A549 (cell line): ENCODE results near the gene CYP4Z1.
"Not testable (repeated sequence)": the region's sequence is repeated elsewhere in the genome, so short reads cannot be mapped to it uniquely, and the experiment has no call there.

Experiments used
- EP300 ChIP-seq, 2 experiments: fragments of >200 bp; sonication (Bioruptor Twin); formaldehyde crosslinking; IDR thresholded peaks; 2 replicates in 1 of 2; 3 replicates in 1 of 2; pipeline ENCODE4 v1.6.1; 2016 to 2017
- FOSL2 ChIP-seq, 2 experiments: fragments of 450-650 bp in 1 of 2; fragments of >200 bp in 1 of 2; sonication (Bioruptor Twin) in 1 of 2; formaldehyde crosslinking; IDR thresholded peaks; 2 replicates each; pipeline versions ENCODE4 v1.5.0 to v1.6.1; 2016 to 2020; ENCODE audit warnings: mild to moderate bottlenecking in 1 of 2, moderate library complexity in 1 of 2
- JUN ChIP-seq, 2 experiments: fragments of >200 bp; sonication (Bioruptor Twin); formaldehyde crosslinking; IDR thresholded peaks; 2 replicates in 1 of 2; 3 replicates in 1 of 2; pipeline ENCODE4 v1.6.1; 2016 to 2017
- KDM1A ChIP-seq: fragments of 200-600 bp; sonication (generic); IDR thresholded peaks from 2 replicates; pipeline ENCODE4 v1.6.1; 2016; ENCODE audit warnings: low read depth, mild to moderate bottlenecking
- MAZ ChIP-seq: fragments of 150-350 bp; IDR thresholded peaks from 2 replicates; pipeline ENCODE4 v1.6.1; 2014; ENCODE audit warnings: antibody characterized with exemption, low read depth, low read length, borderline replicate concordance
- POLR2A ChIP-seq: IDR thresholded peaks from 2 replicates; pipeline ENCODE4 v1.6.1; 2012; ENCODE audit warnings: mild to moderate bottlenecking, low read length
- ZFP36 ChIP-seq: fragments of 450-650 bp; IDR thresholded peaks from 2 replicates; pipeline ENCODE4 v1.6.1; 2014; ENCODE audit warnings: borderline replicate concordance; ENCODE audit not compliant: partially characterized antibody
- ZNF302 ChIP-seq: fragments of 250-450 bp; sonication (Bioruptor Pico); IDR thresholded peaks from 2 replicates; pipeline ENCODE4 v1.9.0; 2021; ENCODE audit warnings: inconsistent platforms, mild to moderate bottlenecking, moderate library complexity
- TF ChIP-seq, protein P1 (sequence below): fragments of >200 bp; sonication (Bioruptor Twin); formaldehyde crosslinking; IDR thresholded peaks from 3 replicates; pipeline ENCODE4 v1.5.1; 2016
- TF ChIP-seq, protein P2 (sequence below): IDR thresholded peaks from 2 replicates; pipeline ENCODE4 v1.6.1; 2012
- TF ChIP-seq, protein P3 (sequence below): fragments of >200 bp; sonication (Bioruptor Twin); formaldehyde crosslinking; IDR thresholded peaks from 3 replicates; pipeline ENCODE4 v1.6.1; 2016

DNA sequence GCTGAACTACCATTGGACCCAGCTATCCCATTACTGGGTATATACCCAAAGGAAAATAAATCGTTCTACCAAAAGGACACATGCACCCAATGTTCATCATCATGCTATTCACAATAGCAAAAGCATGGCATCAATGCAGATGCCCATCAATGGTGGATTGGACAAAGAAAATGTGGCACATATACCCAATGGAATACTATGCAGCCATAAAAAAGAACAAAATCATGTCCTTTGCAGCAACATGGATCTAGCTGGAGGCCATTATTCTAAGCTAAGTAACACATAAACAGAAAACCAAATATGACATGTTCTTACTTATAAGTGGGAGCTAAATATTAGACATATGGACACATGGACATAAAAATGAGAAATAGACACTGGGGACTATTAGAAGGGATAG lies 54.0 kb downstream of the CYP4Z1 start:
- TF ChIP-seq, protein P1, sequence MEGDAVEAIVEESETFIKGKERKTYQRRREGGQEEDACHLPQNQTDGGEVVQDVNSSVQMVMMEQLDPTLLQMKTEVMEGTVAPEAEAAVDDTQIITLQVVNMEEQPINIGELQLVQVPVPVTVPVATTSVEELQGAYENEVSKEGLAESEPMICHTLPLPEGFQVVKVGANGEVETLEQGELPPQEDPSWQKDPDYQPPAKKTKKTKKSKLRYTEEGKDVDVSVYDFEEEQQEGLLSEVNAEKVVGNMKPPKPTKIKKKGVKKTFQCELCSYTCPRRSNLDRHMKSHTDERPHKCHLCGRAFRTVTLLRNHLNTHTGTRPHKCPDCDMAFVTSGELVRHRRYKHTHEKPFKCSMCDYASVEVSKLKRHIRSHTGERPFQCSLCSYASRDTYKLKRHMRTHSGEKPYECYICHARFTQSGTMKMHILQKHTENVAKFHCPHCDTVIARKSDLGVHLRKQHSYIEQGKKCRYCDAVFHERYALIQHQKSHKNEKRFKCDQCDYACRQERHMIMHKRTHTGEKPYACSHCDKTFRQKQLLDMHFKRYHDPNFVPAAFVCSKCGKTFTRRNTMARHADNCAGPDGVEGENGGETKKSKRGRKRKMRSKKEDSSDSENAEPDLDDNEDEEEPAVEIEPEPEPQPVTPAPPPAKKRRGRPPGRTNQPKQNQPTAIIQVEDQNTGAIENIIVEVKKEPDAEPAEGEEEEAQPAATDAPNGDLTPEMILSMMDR: not testable (repeated sequence)
- TF ChIP-seq KDM1A; MAZ; ZNF302 (CRISPR knock-in tag); ZFP36; FOSL2 (IDR thresholded peaks at IDR 0.05); FOSL2 (CRISPR knock-in tag; IDR thresholded peaks at IDR 0.05); EP300 (IDR thresholded peaks at IDR 0.05); JUN (IDR thresholded peaks at IDR 0.05); POLR2A: not testable (repeated sequence)
- TF ChIP-seq, protein P2, sequence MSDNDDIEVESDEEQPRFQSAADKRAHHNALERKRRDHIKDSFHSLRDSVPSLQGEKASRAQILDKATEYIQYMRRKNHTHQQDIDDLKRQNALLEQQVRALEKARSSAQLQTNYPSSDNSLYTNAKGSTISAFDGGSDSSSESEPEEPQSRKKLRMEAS: not testable (repeated sequence)
- TF ChIP-seq, protein P3, sequence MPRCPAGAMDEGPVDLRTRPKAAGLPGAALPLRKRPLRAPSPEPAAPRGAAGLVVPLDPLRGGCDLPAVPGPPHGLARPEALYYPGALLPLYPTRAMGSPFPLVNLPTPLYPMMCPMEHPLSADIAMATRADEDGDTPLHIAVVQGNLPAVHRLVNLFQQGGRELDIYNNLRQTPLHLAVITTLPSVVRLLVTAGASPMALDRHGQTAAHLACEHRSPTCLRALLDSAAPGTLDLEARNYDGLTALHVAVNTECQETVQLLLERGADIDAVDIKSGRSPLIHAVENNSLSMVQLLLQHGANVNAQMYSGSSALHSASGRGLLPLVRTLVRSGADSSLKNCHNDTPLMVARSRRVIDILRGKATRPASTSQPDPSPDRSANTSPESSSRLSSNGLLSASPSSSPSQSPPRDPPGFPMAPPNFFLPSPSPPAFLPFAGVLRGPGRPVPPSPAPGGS: not testable (repeated sequence)
